Right forelimb (tissue), 1 donor: ENCODE data around the gene RPS16.
A peak's percentile ranks its signal among the peaks of the same experiment; 100 is the strongest.

Experiments
- DNase-seq: peaks from one replicate; pipeline ENCODE4 v3.0.0-alpha.2; 2018

The RPS16 gene

DNA sequence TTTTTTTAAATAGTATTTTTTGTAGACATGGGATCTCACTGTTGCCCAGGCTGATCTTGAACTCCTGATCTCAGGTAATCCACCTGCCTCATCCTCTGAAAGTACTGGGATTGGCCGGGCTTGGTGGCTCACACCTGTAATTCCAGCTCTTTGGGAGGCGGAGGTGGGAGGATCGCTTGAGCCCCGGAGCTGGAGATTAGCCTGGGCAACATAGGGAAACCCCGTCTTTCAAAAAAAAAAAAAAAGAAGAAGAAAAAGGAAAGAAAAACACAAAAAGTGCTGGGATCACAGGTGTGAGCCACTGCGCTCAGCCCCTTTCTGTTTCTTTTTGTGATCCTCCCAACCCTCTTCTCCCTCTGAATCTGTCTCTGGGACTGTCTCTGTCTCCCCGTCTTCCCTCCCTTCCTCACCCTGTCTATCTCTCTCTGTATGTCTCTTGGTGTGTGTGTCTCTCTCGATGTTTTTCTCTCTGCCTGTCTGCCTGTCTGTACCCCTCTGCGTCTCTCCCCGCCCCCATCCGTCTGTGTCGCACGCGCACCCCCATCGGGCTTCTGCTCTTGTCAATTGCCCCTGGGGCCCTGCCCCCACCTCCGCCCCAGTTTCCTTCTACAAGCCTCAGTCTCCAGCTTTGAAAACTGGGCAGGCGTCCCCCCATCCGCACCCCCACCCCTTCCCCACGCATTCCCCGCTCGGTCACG, 29.6 kb downstream of the RPS16 start:
- no peak for DNase-seq

- no peak for DNase-seq
Measured at GRCh38 chr19:39405261-39405957, 30.3 kb downstream of the RPS16 start.

GRCh38 chr19:39403331-39404312, 32.1 kb downstream of the RPS16 start:
- peak; percentile 96 for DNase-seq

DNA sequence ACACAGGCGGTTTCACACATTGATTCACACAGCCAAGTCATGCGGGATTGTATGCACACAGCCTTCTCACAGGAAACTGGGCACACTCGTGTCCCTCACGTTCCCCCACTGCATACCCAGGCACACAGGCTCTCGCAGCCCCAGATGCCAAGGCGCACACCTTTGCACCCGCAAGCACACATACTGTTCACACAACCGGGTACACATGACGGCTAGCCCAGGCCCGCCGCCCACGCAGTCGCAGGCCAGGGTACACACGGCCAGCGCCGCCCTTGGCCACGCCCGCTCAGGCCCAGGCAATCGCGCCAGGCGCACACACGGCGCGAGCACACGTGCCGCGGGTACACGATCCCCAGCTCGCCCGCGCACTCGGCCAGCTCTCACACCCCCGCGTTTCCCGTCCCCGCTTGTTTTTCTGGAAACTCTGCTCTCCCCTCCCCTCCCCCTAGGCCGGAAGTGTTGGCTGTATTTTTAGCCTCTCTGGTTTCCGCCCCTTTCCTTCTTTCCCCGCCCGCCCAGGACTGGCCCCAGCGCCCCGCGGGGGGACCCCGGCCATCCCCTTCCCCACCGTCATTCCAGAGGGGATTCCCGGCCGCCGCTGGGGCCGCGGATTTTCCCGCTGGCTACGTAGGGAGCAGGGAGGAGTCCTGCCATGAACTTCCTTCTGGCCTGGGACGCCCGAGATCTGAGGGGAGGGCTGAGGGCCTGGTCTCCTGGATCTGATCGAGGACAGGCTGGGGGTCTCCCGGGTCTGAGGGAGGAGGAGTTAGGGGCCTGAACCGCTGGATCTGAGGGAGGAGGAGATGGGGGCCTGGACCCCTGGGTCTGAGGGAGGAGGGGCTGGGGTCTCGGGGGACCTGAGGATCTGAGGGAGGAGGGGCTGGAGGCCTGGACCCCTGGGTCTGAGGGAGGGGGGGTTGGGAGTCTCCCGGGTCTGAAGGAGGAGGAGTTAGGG, 33.1 kb downstream of the RPS16 start:
- DNase-seq, result peak; percentile 93

- no peak for DNase-seq
Measured at GRCh38 chr19:39401549-39402345, 34.0 kb downstream of the RPS16 start.

GRCh38 chr19:39401070-39401548, 34.6 kb downstream of the RPS16 start:
- no peak for DNase-seq

DNA sequence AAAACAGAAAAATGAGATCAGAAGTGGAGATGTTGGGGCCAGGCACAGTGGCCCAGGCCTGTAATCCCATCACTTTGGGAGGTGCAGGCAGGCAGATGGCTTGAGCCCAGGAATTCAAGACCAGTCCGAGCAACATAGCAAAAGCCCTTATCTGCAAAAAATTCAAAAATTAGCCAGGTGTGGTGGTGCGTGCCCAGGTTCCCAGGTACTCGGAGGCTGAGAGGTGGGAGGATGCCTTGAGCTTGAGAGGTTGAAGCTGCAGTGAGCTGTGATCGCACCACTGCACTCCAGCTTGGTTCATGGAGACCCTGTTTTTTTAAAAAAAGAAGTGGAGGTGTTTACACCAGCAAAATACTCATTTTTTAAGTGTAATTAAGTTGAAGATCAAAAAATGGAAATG, 35.7 kb downstream of the RPS16 start:
- DNase-seq, result no peak

DNA sequence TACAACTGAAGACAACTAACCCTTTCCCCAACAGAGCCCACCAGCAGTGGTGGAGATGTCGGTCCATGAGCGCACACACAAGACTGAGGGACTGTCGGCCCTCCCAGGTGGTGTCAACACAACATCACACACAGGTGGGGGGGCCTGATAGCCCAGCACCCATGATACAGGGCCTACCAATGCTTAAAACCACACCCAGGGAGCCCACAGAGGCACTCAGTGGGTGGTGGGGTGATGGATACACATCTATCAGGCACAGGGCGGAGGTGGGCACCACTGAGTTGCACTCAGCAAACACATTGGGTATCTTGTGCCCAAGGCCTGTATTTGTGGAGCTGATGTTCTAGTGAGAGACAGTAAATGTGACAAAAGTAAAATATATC, 36.1 kb downstream of the RPS16 start:
- DNase-seq, result no peak

GRCh38 chr19:39398297-39398864, 37.4 kb downstream of the RPS16 start:
- DNase-seq, result no peak

DNA sequence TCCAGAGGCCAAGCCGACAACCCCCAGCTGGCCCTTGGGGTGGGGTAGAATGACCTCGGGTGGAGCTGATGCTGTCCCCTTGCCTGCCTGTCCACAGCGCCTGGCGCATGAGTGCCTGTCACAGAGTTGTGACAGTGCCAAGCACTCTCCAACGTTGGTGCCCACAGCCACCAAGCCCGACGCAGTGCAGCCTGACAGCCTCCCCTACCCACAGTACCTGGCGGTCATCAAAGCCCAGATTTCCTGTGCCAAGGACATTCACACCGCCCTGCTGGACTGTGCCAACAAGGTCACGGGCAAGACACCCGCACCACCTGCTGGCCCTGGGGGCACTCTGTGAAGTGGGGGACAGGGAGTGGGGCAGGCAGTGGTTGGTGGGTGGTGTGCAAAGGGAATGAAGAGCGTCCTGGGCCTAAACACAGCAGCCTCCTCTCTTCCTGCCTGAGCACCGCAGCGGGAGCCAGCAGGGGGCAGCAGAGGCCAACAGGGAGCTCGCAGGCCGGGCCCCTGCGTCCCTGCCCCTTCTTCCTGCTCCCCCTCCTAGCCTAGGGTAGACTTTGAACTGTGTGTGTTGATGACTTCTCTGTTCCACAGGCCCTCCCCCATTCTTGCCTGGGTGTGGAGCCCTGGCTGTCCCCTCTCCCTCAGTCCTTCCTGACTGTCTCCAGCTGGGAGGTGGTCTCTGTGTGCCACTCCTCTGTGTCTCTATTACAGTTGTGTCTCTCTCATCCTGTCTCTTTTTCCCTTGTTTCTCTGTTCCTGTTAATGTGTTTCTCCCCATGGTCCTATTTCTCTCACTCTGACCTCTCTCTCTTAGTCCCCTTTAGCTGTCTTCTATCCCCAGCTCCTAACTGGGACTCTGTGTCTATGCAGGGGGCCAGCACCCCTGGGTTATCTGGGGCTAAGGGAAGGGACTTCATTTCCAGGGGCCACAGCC, 38.1 kb downstream of the RPS16 start:
- DNase-seq, result peak; percentile 92

GRCh38 chr19:39390751-39391437, 44.9 kb downstream of the RPS16 start, which contains the start of the genes MED29 and PAF1:
TSS of gene MED29 (plus strand) at chr19:39391378. CDS start at chr19:39391423, 45 bp downstream.
TSS of gene PAF1 (minus strand) at chr19:39391106. CDS start at chr19:39390864, 242 bp downstream.
- peak; percentile 98 for DNase-seq

- DNase-seq, result no peak
Measured at GRCh38 chr19:39390451-39390750, 45.3 kb downstream of the RPS16 start.

DNA sequence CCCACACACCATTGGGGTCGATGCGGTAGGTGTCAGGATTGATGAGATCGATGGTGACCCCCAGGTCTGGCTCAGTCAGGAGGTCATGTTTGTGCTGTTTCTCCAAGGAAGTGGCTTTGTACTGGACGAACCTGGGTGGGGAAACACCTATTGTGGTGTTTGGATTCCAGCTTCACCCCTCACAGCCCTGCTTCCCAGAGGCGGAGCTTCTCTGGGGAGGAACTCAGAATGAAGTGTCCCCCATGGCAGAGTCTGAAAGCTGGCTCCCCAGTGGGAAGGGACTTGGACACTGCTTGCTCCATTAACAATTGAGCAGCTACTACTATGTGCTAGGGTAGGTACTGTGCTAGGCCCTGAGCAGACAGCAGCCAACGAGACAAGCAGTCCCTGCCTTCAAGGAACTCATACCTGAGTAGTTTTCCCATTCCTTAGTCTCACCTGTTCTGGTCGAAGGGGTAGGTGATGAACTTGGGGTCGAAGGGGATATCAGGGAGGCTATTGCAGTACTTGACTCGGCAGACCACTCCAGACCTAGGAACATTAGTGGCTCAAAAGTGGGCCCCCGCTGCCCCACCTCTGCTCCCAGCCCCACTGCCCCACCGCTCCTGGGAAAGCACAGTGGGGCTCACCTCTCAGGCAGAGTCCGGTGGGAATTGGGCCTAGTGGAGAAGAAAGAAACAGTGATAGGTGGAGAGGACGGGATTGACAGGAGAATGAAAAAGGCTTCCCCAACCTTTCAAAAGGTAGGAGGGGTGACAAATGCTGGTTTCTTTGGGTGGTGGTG, 45.9 kb downstream of the RPS16 start:
- DNase-seq, result no peak

DNA sequence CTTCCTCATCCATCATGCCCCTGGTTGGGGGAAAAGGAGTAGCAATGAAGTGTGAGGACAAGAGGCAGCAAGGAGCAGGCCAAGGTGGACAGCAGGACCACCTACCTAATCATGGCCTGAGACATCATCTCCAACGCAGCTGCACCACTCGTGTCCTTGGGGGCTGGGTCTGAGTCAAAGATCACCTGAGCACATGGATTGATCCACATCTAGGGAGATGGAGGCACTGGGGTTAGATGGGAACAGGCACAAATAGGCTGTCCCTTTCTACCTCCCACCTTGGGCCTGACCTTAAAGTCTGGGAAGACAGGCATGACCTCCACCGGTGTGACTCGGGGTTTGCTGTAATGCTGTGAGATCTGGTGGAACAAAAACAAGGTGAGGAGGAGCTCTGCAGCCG, 47.1 kb downstream of the RPS16 start:
- no peak for DNase-seq

DNA sequence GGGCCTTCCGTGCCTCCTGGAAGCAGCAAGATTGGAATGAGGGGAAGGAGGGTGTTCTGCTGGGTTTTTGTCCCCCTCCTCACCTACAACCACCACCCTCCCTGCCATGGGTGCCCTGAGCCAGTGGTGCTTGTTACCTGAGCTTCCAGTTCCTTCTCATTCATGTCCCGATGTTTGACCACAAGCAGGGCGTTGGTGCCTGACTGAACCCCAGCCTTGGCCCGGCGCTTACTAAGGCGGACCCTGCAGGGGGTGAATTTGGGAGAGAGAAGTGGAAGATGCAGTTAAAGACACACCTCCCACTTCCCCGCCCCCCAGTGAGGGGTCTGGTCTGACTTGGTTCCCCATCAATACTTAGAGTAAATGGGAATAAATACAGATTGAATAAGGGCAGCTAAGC, 49.2 kb downstream of the RPS16 start:
- DNase-seq, result no peak

DNA sequence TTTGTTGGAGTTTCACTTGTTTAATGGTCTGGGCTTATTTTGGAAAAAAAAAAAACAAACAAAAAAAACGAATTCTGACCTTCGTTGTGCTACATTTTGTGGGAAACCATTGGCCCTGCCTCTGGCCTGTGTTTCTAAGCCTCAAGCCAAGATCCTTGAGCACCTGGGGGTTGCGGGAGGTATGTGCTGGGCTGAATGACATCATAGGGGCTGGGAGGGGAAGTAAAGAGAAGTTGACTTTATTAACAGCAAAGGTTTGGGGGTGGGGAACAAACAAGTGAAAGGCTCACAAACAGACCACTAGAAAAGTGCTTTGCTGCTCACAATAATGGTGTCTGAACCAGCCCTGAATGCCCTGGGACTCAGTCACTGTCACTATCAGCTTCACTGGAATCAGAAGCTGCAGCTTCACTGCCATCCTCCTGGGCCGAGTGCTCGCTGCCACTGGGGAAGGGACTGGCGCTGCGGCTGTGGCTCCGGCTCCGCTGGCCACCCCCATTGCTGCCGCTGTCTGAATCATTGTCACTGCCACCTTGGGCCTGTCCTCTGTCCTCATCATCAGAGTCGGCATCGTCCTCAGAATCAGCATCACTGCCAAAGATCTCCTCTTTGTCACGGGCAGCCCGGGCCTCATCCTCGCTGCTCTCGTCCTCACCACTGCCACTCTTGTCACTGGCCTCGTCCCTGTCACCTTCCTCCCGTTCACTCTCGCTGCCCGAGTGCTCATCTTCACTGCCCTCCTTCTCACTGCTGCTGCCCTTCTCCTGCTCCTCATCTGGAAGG, 49.9 kb downstream of the RPS16 start:
- DNase-seq, result no peak

DNA sequence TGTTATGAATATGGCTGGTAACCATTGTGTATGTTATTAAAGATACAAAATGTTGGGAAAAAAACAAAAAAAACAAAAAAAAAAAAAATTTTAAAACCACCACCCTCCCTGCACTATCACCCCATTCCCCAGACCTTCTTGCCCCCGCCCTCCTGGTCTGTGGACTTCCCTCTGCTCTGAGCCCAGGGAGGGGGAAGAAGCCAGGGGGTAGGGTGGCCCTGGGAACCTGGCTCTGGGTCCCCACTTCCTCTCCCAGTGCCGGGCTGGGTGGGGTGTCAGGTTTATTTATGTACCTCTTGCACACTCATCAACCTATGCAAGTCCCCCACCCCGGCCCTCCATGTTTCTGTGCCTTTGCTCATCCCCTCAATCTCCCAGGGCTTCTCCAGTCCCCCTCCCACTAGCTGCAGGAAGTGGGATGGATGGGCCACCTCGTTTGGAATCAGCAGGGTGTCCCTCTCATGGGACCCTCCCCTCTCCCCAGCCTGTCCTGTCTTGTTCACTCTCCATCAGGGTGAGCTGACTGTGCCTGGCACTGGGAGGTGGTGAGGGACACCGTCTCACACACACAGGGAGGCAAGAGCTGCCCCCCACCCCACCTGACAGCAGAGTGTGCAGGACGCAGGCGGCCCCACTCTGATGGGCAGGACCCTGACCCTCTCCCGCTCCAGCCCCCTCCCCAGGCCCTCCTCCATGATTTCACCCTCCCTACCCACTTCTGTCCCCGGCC, 50.7 kb downstream of the RPS16 start:
- DNase-seq, result no peak
